Vagina (tissue), 2 donors: ENCODE measurements around the gene SEMA3E. TPM values are rescaled to one million over a fixed set of nuclear protein-coding genes. Genes with fewer than 3 reads are reported as not detected.
"Not testable (repeated sequence)": the region's sequence is repeated elsewhere in the genome, so short reads cannot be mapped to it uniquely, and the experiment has no call there.

ENCODE experiments used
- DNase-seq, 2 donors: peaks; one replicate each; pipeline ENCODE4 v3.0.0-alpha.2; 2017; ENCODE audit errors: extremely low spot score in 2 of 2
- H3K27ac ChIP-seq: fragments of 200-600 bp; sonication (generic); one replicate; pipeline ENCODE4 v1.5.1; 2019
- H3K27me3 ChIP-seq: fragments of 200-600 bp; sonication (generic); one replicate; pipeline ENCODE4 v1.5.1; 2019
- H3K36me3 ChIP-seq, 2 donors: fragments of 200-600 bp; sonication (generic); one replicate each; pipeline ENCODE4 v1.5.1; 2017 to 2019
- H3K4me1 ChIP-seq: fragments of 200-600 bp; sonication (generic); one replicate; pipeline ENCODE4 v1.5.1; 2019
- H3K4me3 ChIP-seq, 2 donors: fragments of 200-600 bp; sonication (generic); 1 replicate in 1 of 2; 2 replicates in 1 of 2; pipeline ENCODE4 v1.5.1; 2016 to 2019
- H3K9me3 ChIP-seq: fragments of 200-600 bp; sonication (generic); one replicate; pipeline ENCODE4 v1.5.1; 2019
- POLR2A ChIP-seq, 2 donors: fragments of 450-650 bp; IDR thresholded peaks; one replicate each; pipeline ENCODE4 v1.6.1; 2017; ENCODE audit warnings: antibody characterized with exemption in 2 of 2, mild to moderate bottlenecking in 2 of 2, moderate library complexity in 2 of 2
- POLR2AphosphoS5 ChIP-seq, 2 donors: sonication (generic); formaldehyde crosslinking; IDR thresholded peaks; one replicate each; pipeline ENCODE4 v1.9.0; 2017; ENCODE audit warnings: antibody characterized with exemption in 2 of 2, mild to moderate bottlenecking in 2 of 2, low read depth in 1 of 2; ENCODE audit not compliant: insufficient read depth in 1 of 2
- intact Hi-C: fragments of 100-400 bp; cut with DNase I; formaldehyde crosslinking; loops from one replicate; pipeline ENCODE4 v1.15.1; 2023
- total RNA-seq: library from RNA; depleted of rRNA; stranded (reverse); fragments of >200 nt; gene quantifications from one replicate; pipeline ENCODE4 v1.2.3, GENCODE V29; 2016
- TF ChIP-seq, protein P1 (sequence below), 3 experiments: fragments of 450-650 bp in 2 of 3; fragments of 200-600 bp in 1 of 3; sonication (generic) in 1 of 3; IDR thresholded peaks; one replicate each; pipeline ENCODE4 v1.5.1; 2017 to 2019; ENCODE audit warnings: antibody characterized with exemption in 3 of 3, mild to moderate bottlenecking in 2 of 3, moderate library complexity in 2 of 3

SEMA3E gene
- total RNA-seq, 1 donor from 2014 or later = 4.4 TPM

- H3K27me3 ChIP-seq = no peaks in the 10 kb centered on the region
- intact Hi-C loops = no loop called here
- H3K27ac ChIP-seq = no peak overlapping the region
- H3K4me3 ChIP-seq = no peak overlapping the region
- no peaks in the 10 kb centered on the region for H3K9me3 ChIP-seq
- no peaks in the 10 kb centered on the region for H3K36me3 ChIP-seq
- TF ChIP-seq, protein P1, sequence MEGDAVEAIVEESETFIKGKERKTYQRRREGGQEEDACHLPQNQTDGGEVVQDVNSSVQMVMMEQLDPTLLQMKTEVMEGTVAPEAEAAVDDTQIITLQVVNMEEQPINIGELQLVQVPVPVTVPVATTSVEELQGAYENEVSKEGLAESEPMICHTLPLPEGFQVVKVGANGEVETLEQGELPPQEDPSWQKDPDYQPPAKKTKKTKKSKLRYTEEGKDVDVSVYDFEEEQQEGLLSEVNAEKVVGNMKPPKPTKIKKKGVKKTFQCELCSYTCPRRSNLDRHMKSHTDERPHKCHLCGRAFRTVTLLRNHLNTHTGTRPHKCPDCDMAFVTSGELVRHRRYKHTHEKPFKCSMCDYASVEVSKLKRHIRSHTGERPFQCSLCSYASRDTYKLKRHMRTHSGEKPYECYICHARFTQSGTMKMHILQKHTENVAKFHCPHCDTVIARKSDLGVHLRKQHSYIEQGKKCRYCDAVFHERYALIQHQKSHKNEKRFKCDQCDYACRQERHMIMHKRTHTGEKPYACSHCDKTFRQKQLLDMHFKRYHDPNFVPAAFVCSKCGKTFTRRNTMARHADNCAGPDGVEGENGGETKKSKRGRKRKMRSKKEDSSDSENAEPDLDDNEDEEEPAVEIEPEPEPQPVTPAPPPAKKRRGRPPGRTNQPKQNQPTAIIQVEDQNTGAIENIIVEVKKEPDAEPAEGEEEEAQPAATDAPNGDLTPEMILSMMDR (IDR thresholded peaks at IDR 0.05) = no peak
- TF ChIP-seq POLR2AphosphoS5 (IDR thresholded peaks at IDR 0.05; ENCODE audit: insufficient read depth in 1 of 2, low read depth in 1 of 2) (no peak), POLR2A (IDR thresholded peaks at IDR 0.05) (no peak)
- no peaks in the 10 kb centered on the region for H3K4me1 ChIP-seq
- no peak for DNase-seq
Observed at GRCh38 chr7:83562960-83563359, 86.0 kb downstream of the SEMA3E start.

GRCh38 chr7:83562289-83562688, 86.7 kb downstream of the SEMA3E start:
- Histone ChIP-seq H3K27ac (no peak overlapping the region), H3K27me3 (no peaks in the 10 kb centered on the region), H3K4me3 (no peak overlapping the region), H3K4me1 (no peaks in the 10 kb centered on the region), H3K9me3 (no peaks in the 10 kb centered on the region), H3K36me3 (no peaks in the 10 kb centered on the region)
- intact Hi-C loops = no loop called here
- DNase-seq = no peak
- TF ChIP-seq, protein P1 (IDR thresholded peaks at IDR 0.05) = no peak
- TF ChIP-seq POLR2A (IDR thresholded peaks at IDR 0.05) (no peak), POLR2AphosphoS5 (IDR thresholded peaks at IDR 0.05; ENCODE audit: insufficient read depth in 1 of 2, low read depth in 1 of 2) (no peak)

- DNase-seq = no peak
- intact Hi-C loops = no loop called here
- Histone ChIP-seq H3K27ac (no peak overlapping the region), H3K9me3 (no peaks in the 10 kb centered on the region), H3K4me1 (no peaks in the 10 kb centered on the region), H3K36me3 (no peaks in the 10 kb centered on the region), H3K4me3 (no peak overlapping the region), H3K27me3 (no peaks in the 10 kb centered on the region)
- TF ChIP-seq, protein P1 (IDR thresholded peaks at IDR 0.05) = no peak
- TF ChIP-seq POLR2AphosphoS5 (IDR thresholded peaks at IDR 0.05; ENCODE audit: insufficient read depth in 1 of 2, low read depth in 1 of 2) (no peak), POLR2A (IDR thresholded peaks at IDR 0.05) (no peak)
Observed at GRCh38 chr7:83559887-83560286, 89.1 kb downstream of the SEMA3E start.

DNA sequence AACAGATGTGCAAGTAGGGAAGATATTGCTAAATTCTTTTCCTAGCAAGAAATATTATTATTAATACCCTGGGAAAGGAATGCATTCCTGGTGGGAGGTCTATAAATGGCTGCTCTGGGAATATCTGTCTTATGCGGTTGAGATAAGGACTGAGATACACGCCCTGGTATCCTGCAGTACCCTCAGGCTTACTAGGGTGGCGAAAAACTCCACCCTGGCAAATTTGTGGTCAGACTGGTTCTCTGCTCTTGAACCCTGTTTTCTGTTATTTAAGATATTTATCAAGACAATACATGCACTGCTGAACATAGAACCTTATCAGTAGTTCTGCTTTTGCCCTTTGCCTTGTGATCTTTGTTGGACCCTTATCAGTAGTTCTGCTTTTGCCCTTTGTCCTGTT, 96.4 kb downstream of the SEMA3E start:
- H3K36me3 ChIP-seq, intact Hi-C loops, H3K4me3 ChIP-seq, DNase-seq, H3K9me3 ChIP-seq, H3K4me1 ChIP-seq, H3K27ac ChIP-seq, H3K27me3 ChIP-seq: not testable (repeated sequence)

GRCh38 chr7:83550100-83550499, 98.8 kb downstream of the SEMA3E start:
- Histone ChIP-seq H3K4me1 (no peaks in the 10 kb centered on the region), H3K4me3 (no peak overlapping the region), H3K9me3 (no peaks in the 10 kb centered on the region), H3K27ac (no peak overlapping the region), H3K27me3 (no peaks in the 10 kb centered on the region), H3K36me3 (no peaks in the 10 kb centered on the region)
- intact Hi-C loops = no loop called here
- no peak for DNase-seq
- TF ChIP-seq POLR2A (IDR thresholded peaks at IDR 0.05) (no peak), POLR2AphosphoS5 (IDR thresholded peaks at IDR 0.05; ENCODE audit: insufficient read depth in 1 of 2, low read depth in 1 of 2) (no peak)
- TF ChIP-seq, protein P1 (IDR thresholded peaks at IDR 0.05) = no peak

GRCh38 chr7:83548250-83548649, 100.7 kb downstream of the SEMA3E start:
- Histone ChIP-seq H3K9me3 (no peaks in the 10 kb centered on the region), H3K27ac (no peak overlapping the region), H3K4me3 (no peak overlapping the region), H3K27me3 (no peaks in the 10 kb centered on the region), H3K4me1 (no peaks in the 10 kb centered on the region), H3K36me3 (no peaks in the 10 kb centered on the region)
- no peak for DNase-seq
- TF ChIP-seq, protein P1 (IDR thresholded peaks at IDR 0.05) = no peak
- TF ChIP-seq POLR2A (IDR thresholded peaks at IDR 0.05) (no peak), POLR2AphosphoS5 (IDR thresholded peaks at IDR 0.05; ENCODE audit: insufficient read depth in 1 of 2, low read depth in 1 of 2) (no peak)
- intact Hi-C loops = no loop called here
